GM19455 (cell line): Measurements from ENCODE around the gene RAB11A.

Source experiments
- ATAC-seq: cut with Tn5 transposase; IDR thresholded peaks from one replicate; pipeline ENCODE4 v1.9.1; 2021; ENCODE audit not compliant: unreplicated experiment

RAB11A gene

GRCh38 chr15:65914981-65915925, 46.0 kb downstream of the RAB11A start:
- ATAC-seq = no peak

- ATAC-seq = no peak
These were observed 46.9 kb downstream of the RAB11A start for GRCh38 chr15:65916041-65916663.

GRCh38 chr15:65916664-65917406, 47.5 kb downstream of the RAB11A start:
- ATAC-seq = no peak

GRCh38 chr15:65917407-65917756, 48.1 kb downstream of the RAB11A start:
- no peak for ATAC-seq

- no peak for ATAC-seq
These were observed 48.6 kb downstream of the RAB11A start for GRCh38 chr15:65917936-65918335.

GRCh38 chr15:65918357-65918920, 49.1 kb downstream of the RAB11A start:
- ATAC-seq = no peak

- no peak for ATAC-seq
These were observed 49.7 kb downstream of the RAB11A start for GRCh38 chr15:65918945-65919344.

- no peak for ATAC-seq
These were observed 50.1 kb downstream of the RAB11A start for GRCh38 chr15:65919353-65919752.

GRCh38 chr15:65920121-65920520, 50.8 kb downstream of the RAB11A start:
- no peak for ATAC-seq

- ATAC-seq = no peak
These were observed 51.6 kb downstream of the RAB11A start for GRCh38 chr15:65920825-65921309.

- no peak for ATAC-seq
These were observed 52.5 kb downstream of the RAB11A start for GRCh38 chr15:65921780-65922179.

GRCh38 chr15:65922621-65923020, 53.3 kb downstream of the RAB11A start:
- no peak for ATAC-seq

GRCh38 chr15:65923264-65923663, 54.0 kb downstream of the RAB11A start:
- no peak for ATAC-seq

- ATAC-seq = no peak
These were observed 54.7 kb downstream of the RAB11A start for GRCh38 chr15:65924004-65924403.

GRCh38 chr15:65925338-65925737, 56.0 kb downstream of the RAB11A start:
- no peak for ATAC-seq

- no peak for ATAC-seq
These were observed 57.2 kb downstream of the RAB11A start for GRCh38 chr15:65926459-65926858.

GRCh38 chr15:65926899-65927298, 57.6 kb downstream of the RAB11A start:
- no peak for ATAC-seq

- no peak for ATAC-seq
These were observed 58.3 kb downstream of the RAB11A start for GRCh38 chr15:65927545-65927944.

GRCh38 chr15:65929573-65929972, 60.3 kb downstream of the RAB11A start:
- ATAC-seq = no peak

GRCh38 chr15:65930134-65930533, 60.8 kb downstream of the RAB11A start:
- no peak for ATAC-seq

- no peak for ATAC-seq
These were observed 61.9 kb downstream of the RAB11A start for GRCh38 chr15:65931221-65931620.
